HEK293T (cell line): Measurements from ENCODE around the gene RPGR.

Experiments used
- BHLHE40 ChIP-seq: fragments of 450-650 bp; IDR thresholded peaks from 2 replicates; pipeline ENCODE4 v1.6.1; 2016; ENCODE audit warnings: mild to moderate bottlenecking, moderate library complexity, borderline replicate concordance
- FOXM1 ChIP-seq: fragments of 450-650 bp; IDR thresholded peaks from 2 replicates; pipeline ENCODE4 v1.6.1; 2017; ENCODE audit warnings: mild to moderate bottlenecking, borderline replicate concordance
- NFRKB ChIP-seq: fragments of 450-650 bp; IDR thresholded peaks from 2 replicates; pipeline ENCODE4 v1.6.1; 2016; ENCODE audit warnings: mild to moderate bottlenecking, moderate library complexity

GRCh38 chrX:38304010-38304409 is 23.3 kb downstream of the RPGR start:
- no peak for TF ChIP-seq NFRKB
- no peak for TF ChIP-seq FOXM1
- no peak for TF ChIP-seq BHLHE40
